Thoracic aorta (tissue), 2 donors: ENCODE data around the gene MYO5B. TPM values are rescaled to one million over a fixed set of nuclear protein-coding genes. Genes with fewer than 3 reads are reported as not detected.
"Not testable (repeated sequence)": the region's sequence is repeated elsewhere in the genome, so short reads cannot be mapped to it uniquely, and the experiment has no call there.

Experiments used
- ATAC-seq: fragments of 150-250 bp; one replicate; pipeline ENCODE4 v1.8.0; 2017; ENCODE audit warnings: low read depth; ENCODE audit not compliant: insufficient number of reproducible peaks, low FRiP score
- DNase-seq: peaks from one replicate; pipeline ENCODE4 v3.0.0-alpha.2; 2020; ENCODE audit warnings: low spot score
- H3K27ac ChIP-seq, 2 donors: fragments of 200-600 bp; sonication (generic); 1 replicate in 1 of 2; 2 replicates in 1 of 2; pipeline ENCODE4 v1.5.1; 2016; ENCODE audit warnings: mild to moderate bottlenecking in 2 of 2, moderate library complexity in 2 of 2
- H3K27me3 ChIP-seq: fragments of 200-600 bp; sonication (generic); replicated peaks from 2 replicates; pipeline ENCODE4 v1.6.0; 2016; ENCODE audit warnings: mild to moderate bottlenecking; ENCODE audit not compliant: insufficient read depth
- H3K36me3 ChIP-seq: fragments of 200-600 bp; sonication (generic); one replicate; pipeline ENCODE4 v1.5.1; 2016
- H3K4me1 ChIP-seq, 2 donors: fragments of 200-600 bp; sonication (generic); 1 replicate in 1 of 2; 2 replicates in 1 of 2; pipeline versions ENCODE4 v1.5.1 to v1.6.0; 2016; ENCODE audit warnings: low read depth in 2 of 2, mild to moderate bottlenecking in 1 of 2; ENCODE audit not compliant: control insufficient read depth in 1 of 2
- H3K4me3 ChIP-seq: fragments of 200-600 bp; sonication (generic); 2 replicates; pipeline ENCODE4 v1.5.1; 2016; ENCODE audit warnings: mild to moderate bottlenecking
- H3K9me3 ChIP-seq: fragments of 200-600 bp; sonication (generic); 2 replicates; pipeline ENCODE4 v1.5.1; 2016
- CTCF ChIP-seq: fragments of 200-600 bp; sonication (generic); IDR thresholded peaks from one replicate; pipeline ENCODE4 v1.5.1; 2019; ENCODE audit warnings: antibody characterized with exemption
- total RNA-seq, 2 donors: library from RNA; depleted of rRNA; stranded (reverse); fragments of >200 nt; gene quantifications; one replicate each; pipeline versions ENCODE4 v1.1.0 to v1.2.3, GENCODE V29; 2016

MYO5B gene
- total RNA-seq, 2 donors from 2014 or later: 8.3 to 13.5 TPM

- H3K4me3 ChIP-seq: no peak overlapping the region
- DNase-seq: no peak
- no peak for TF ChIP-seq CTCF
- H3K27ac ChIP-seq: no peak overlapping the region
- no peak for ATAC-seq
- H3K4me1 ChIP-seq: no peaks in the 10 kb centered on the region
- no peaks in the 10 kb centered on the region for H3K36me3 ChIP-seq
- no peaks in the 10 kb centered on the region for H3K27me3 ChIP-seq
- H3K9me3 ChIP-seq: no peaks in the 10 kb centered on the region
These were observed 304.9 kb downstream of the MYO5B start for GRCh38 chr18:49890041-49890440.

GRCh38 chr18:49889552-49889951 lies 305.4 kb downstream of the MYO5B start:
- not testable (repeated sequence) for H3K36me3 ChIP-seq, DNase-seq, H3K27ac ChIP-seq, ATAC-seq, H3K4me1 ChIP-seq, H3K4me3 ChIP-seq, H3K9me3 ChIP-seq, H3K27me3 ChIP-seq

- H3K9me3 ChIP-seq: no peaks in the 10 kb centered on the region
- no peak overlapping the region for H3K27ac ChIP-seq
- H3K27me3 ChIP-seq: no peaks in the 10 kb centered on the region
- no peak for ATAC-seq
- H3K36me3 ChIP-seq: no peaks in the 10 kb centered on the region
- no peak overlapping the region for H3K4me3 ChIP-seq
- no peak for DNase-seq
- no peaks in the 10 kb centered on the region for H3K4me1 ChIP-seq
- no peak for TF ChIP-seq CTCF
These were observed 307.8 kb downstream of the MYO5B start for GRCh38 chr18:49886891-49887764.

- Histone ChIP-seq H3K4me1 (no peaks in the 10 kb centered on the region), H3K9me3 (no peaks in the 10 kb centered on the region), H3K27me3 (no peaks in the 10 kb centered on the region), H3K36me3 (no peaks in the 10 kb centered on the region), H3K27ac (no peak overlapping the region), H3K4me3 (no peak overlapping the region)
- DNase-seq: no peak
- no peak for ATAC-seq
- no peak for TF ChIP-seq CTCF
These were observed 310.0 kb downstream of the MYO5B start for GRCh38 chr18:49884959-49885358.

- no peaks in the 10 kb centered on the region for H3K27me3 ChIP-seq
- DNase-seq (no peak), ATAC-seq (no peak)
- H3K36me3 ChIP-seq: no peaks in the 10 kb centered on the region
- H3K9me3 ChIP-seq: no peaks in the 10 kb centered on the region
- no peak overlapping the region for H3K27ac ChIP-seq
- TF ChIP-seq CTCF: no peak
- no peak overlapping the region for H3K4me3 ChIP-seq
- no peaks in the 10 kb centered on the region for H3K4me1 ChIP-seq
These were observed 310.5 kb downstream of the MYO5B start for GRCh38 chr18:49884465-49884864.

- no peak overlapping the region for H3K4me3 ChIP-seq
- no peaks in the 10 kb centered on the region for H3K4me1 ChIP-seq
- no peak for TF ChIP-seq CTCF
- H3K9me3 ChIP-seq: no peaks in the 10 kb centered on the region
- H3K27ac ChIP-seq: no peak overlapping the region
- H3K27me3 ChIP-seq: no peaks in the 10 kb centered on the region
- ATAC-seq: no peak
- DNase-seq: no peak
- no peaks in the 10 kb centered on the region for H3K36me3 ChIP-seq
These were observed 314.3 kb downstream of the MYO5B start for GRCh38 chr18:49880661-49881060.
